GM12892 (cell line): ENCODE measurements around the gene CHST11.
"Not testable (repeated sequence)": the region's sequence is repeated elsewhere in the genome, so short reads cannot be mapped to it uniquely, and the experiment has no call there.

Source experiments
- POLR2A ChIP-seq: IDR thresholded peaks from 2 replicates; pipeline ENCODE4 v1.6.1; 2011; ENCODE audit warnings: low read depth, low read length, control low read depth
- POLR2AphosphoS5 ChIP-seq: IDR thresholded peaks from 2 replicates; pipeline ENCODE4 v1.6.1; 2011; ENCODE audit warnings: low read depth, low read length, control low read depth
- TAF1 ChIP-seq: IDR thresholded peaks from 2 replicates; pipeline ENCODE4 v1.6.1; 2011; ENCODE audit warnings: low read depth, mild to moderate bottlenecking, control low read depth, low read length, borderline replicate concordance

GRCh38 chr12:104806194-104806593 lies 349.4 kb downstream of the CHST11 start:
- not testable (repeated sequence) for TF ChIP-seq POLR2A, POLR2AphosphoS5, TAF1
